Thoracic aorta (tissue), 2 donors: ENCODE measurements around the gene CABCOCO1. TPM values are rescaled to one million over a fixed set of nuclear protein-coding genes. Genes with fewer than 3 reads are reported as not detected.

Source experiments
- ATAC-seq: fragments of 150-250 bp; one replicate; pipeline ENCODE4 v1.8.0; 2017; ENCODE audit warnings: low read depth; ENCODE audit not compliant: insufficient number of reproducible peaks, low FRiP score
- DNase-seq: peaks from one replicate; pipeline ENCODE4 v3.0.0-alpha.2; 2020; ENCODE audit warnings: low spot score
- H3K27ac ChIP-seq, 2 donors: fragments of 200-600 bp; sonication (generic); 1 replicate in 1 of 2; 2 replicates in 1 of 2; pipeline ENCODE4 v1.5.1; 2016; ENCODE audit warnings: mild to moderate bottlenecking in 2 of 2, moderate library complexity in 2 of 2
- H3K27me3 ChIP-seq: fragments of 200-600 bp; sonication (generic); replicated peaks from 2 replicates; pipeline ENCODE4 v1.6.0; 2016; ENCODE audit warnings: mild to moderate bottlenecking; ENCODE audit not compliant: insufficient read depth
- H3K36me3 ChIP-seq: fragments of 200-600 bp; sonication (generic); one replicate; pipeline ENCODE4 v1.5.1; 2016
- H3K4me1 ChIP-seq, 2 donors: fragments of 200-600 bp; sonication (generic); 1 replicate in 1 of 2; 2 replicates in 1 of 2; pipeline versions ENCODE4 v1.5.1 to v1.6.0; 2016; ENCODE audit warnings: low read depth in 2 of 2, mild to moderate bottlenecking in 1 of 2; ENCODE audit not compliant: control insufficient read depth in 1 of 2
- H3K4me3 ChIP-seq: fragments of 200-600 bp; sonication (generic); 2 replicates; pipeline ENCODE4 v1.5.1; 2016; ENCODE audit warnings: mild to moderate bottlenecking
- H3K9me3 ChIP-seq: fragments of 200-600 bp; sonication (generic); 2 replicates; pipeline ENCODE4 v1.5.1; 2016
- total RNA-seq, 2 donors: library from RNA; depleted of rRNA; stranded (reverse); fragments of >200 nt; gene quantifications; one replicate each; pipeline versions ENCODE4 v1.1.0 to v1.2.3, GENCODE V29; 2016
- TF ChIP-seq, protein P1 (sequence below): fragments of 200-600 bp; sonication (generic); IDR thresholded peaks from one replicate; pipeline ENCODE4 v1.5.1; 2019; ENCODE audit warnings: antibody characterized with exemption

The CABCOCO1 gene
- total RNA-seq, 2 donors from 2014 or later, result 1.1 TPM; not detected in 1

DNA sequence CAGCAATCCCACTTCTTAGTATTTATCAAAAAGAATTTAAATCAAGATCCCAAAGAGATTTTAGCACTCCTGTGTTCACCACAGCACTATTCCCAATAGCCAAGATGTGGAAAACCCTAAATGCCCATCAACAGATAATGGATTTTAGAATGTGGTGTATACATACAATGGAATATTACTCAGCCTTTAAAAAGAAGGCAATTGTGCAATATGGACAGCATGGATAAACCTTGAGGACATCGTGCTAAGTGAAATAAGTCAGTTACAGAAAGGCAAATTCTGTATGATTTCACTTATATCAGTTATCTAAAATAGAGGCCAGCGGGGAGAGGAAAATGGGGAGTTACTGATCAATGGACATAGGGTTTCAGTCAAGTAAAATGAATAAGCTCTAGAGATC, 66.9 kb downstream of the CABCOCO1 start:
- ATAC-seq, result no peak
- Histone ChIP-seq H3K9me3 (no peaks in the 10 kb centered on the region), H3K27me3 (no peaks in the 10 kb centered on the region), H3K4me1 (no peaks in the 10 kb centered on the region), H3K36me3 (no peaks in the 10 kb centered on the region), H3K27ac (no peak overlapping the region), H3K4me3 (no peak overlapping the region)
- TF ChIP-seq, protein P1, sequence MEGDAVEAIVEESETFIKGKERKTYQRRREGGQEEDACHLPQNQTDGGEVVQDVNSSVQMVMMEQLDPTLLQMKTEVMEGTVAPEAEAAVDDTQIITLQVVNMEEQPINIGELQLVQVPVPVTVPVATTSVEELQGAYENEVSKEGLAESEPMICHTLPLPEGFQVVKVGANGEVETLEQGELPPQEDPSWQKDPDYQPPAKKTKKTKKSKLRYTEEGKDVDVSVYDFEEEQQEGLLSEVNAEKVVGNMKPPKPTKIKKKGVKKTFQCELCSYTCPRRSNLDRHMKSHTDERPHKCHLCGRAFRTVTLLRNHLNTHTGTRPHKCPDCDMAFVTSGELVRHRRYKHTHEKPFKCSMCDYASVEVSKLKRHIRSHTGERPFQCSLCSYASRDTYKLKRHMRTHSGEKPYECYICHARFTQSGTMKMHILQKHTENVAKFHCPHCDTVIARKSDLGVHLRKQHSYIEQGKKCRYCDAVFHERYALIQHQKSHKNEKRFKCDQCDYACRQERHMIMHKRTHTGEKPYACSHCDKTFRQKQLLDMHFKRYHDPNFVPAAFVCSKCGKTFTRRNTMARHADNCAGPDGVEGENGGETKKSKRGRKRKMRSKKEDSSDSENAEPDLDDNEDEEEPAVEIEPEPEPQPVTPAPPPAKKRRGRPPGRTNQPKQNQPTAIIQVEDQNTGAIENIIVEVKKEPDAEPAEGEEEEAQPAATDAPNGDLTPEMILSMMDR, result no peak
- no peak for DNase-seq

DNA sequence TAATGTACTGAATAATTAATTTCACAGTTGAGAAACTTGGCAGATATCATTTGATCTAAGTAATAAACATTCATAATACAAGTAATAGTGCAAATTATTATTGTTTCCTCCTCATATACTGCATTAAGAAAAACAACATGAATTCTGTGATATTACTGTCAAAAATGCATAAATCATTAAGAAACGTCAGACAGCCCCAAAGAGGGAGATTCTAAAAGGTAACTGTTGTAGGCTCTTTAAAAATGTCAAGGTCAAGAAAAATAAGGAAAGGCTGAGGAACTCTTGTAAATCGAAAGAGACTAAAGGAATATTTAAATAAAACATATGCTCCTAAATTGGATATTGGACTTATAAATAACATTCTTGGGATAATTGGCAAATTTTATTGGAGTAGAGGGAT, 67.9 kb downstream of the CABCOCO1 start:
- ATAC-seq, result no peak

DNA sequence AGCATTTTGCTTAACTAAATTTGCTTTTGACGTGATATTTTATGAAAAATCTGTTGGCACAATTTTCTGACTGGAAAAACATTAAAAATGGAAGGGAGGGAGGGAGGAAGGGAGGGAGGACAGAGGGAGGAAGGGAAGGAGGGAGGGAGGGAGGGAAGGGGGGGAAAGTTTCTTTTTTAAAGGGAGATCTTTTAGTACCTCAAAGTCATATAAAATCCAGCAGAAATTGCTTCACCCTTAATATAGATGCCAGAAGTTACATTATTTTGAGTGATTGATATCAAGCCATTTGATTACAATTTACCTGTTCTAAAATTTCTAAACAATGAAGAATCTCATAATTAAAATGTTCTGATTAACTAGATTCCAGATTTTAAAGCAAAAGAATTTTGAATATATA, 68.9 kb downstream of the CABCOCO1 start:
- no peak for ATAC-seq

More for the DNA sequence above, 67.9 kb downstream of the CABCOCO1 start:
- no peaks in the 10 kb centered on the region for H3K36me3 ChIP-seq
- no peak overlapping the region for H3K4me3 ChIP-seq
- H3K9me3 ChIP-seq, result no peaks in the 10 kb centered on the region
- no peak for DNase-seq
- TF ChIP-seq, protein P1, result no peak
- H3K4me1 ChIP-seq, result no peaks in the 10 kb centered on the region
- no peak overlapping the region for H3K27ac ChIP-seq
- H3K27me3 ChIP-seq, result no peaks in the 10 kb centered on the region

DNA sequence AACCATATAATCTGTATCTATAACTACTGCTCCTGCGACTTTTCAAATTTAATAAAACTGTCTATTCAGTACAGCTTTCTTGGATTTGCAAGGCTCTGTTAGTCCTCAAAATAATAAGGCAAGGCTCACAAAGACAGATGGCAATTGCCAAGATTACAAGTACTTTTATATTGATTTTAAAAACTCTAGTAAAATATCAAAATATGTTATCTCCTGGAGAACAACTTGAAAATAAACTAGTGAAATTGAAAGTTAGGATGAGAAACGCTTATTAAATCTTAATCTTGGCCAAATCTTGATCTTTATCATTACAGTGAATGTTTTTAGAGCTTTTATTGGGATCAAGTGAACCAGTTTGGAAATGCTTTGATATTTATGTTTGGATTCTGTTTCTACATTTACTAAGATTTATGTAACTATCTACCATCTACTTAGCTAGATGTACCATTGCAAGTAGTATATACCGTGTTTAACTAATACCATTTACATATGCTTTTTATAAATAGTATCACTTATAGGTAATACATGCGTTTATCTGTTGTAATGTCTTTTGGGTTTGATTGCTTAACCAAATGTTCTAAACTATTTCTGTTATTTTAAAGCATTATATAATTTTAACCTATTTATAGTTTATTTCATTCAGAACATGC, 70.0 kb downstream of the CABCOCO1 start:
- H3K27ac ChIP-seq, result no peak overlapping the region
- H3K36me3 ChIP-seq, result no peaks in the 10 kb centered on the region
- no peaks in the 10 kb centered on the region for H3K9me3 ChIP-seq
- no peaks in the 10 kb centered on the region for H3K4me1 ChIP-seq
- H3K4me3 ChIP-seq, result no peak overlapping the region
- no peak for DNase-seq
- no peaks in the 10 kb centered on the region for H3K27me3 ChIP-seq
- TF ChIP-seq, protein P1, result no peak
- ATAC-seq, result no peak

More for the DNA sequence above, 68.9 kb downstream of the CABCOCO1 start:
- TF ChIP-seq, protein P1, result no peak
- Histone ChIP-seq H3K9me3 (no peaks in the 10 kb centered on the region), H3K27me3 (no peaks in the 10 kb centered on the region), H3K4me1 (no peaks in the 10 kb centered on the region), H3K4me3 (no peak overlapping the region), H3K27ac (no peak overlapping the region), H3K36me3 (no peaks in the 10 kb centered on the region)
- DNase-seq, result no peak

DNA sequence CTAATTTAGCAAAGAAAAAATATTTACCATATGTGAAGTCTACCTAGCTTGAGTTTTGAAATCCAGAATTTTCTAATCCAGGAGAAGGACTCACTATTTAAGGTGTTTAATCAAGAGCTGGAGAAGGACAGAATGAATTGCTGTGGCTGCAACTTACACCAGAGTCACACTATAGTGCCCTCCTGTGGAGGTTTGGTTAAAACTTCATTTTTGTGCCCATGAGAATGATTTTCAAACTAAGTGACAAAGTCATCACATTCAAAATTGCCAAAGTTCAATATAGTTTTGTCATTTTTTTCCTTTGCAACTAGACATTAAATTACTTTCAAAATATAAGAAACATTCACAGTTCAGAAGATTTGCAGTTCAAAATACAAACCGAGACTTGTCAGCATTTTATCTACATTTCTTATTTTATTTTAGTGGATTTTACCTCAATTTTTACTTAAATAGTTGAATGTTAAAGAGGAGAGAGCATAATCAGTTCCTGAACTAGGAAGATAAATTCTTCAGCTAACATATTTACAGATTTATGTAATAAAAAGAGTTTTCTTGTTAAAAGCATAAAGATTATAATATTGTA, 70.7 kb downstream of the CABCOCO1 start:
- H3K4me1 ChIP-seq, result no peaks in the 10 kb centered on the region
- no peaks in the 10 kb centered on the region for H3K9me3 ChIP-seq
- H3K36me3 ChIP-seq, result no peaks in the 10 kb centered on the region
- ATAC-seq, result no peak
- no peaks in the 10 kb centered on the region for H3K27me3 ChIP-seq
- TF ChIP-seq, protein P1, result peak; percentile 47
- DNase-seq, result no peak
- H3K27ac ChIP-seq, result no peak overlapping the region
- no peak overlapping the region for H3K4me3 ChIP-seq
